K562 (cell line): Measurements from ENCODE around the gene C17orf50.

ENCODE experiments used
- CEBPB ChIP-seq: fragments of 450-650 bp; IDR thresholded peaks from 2 replicates; pipeline ENCODE4 v1.6.1; 2016; ENCODE audit warnings: missing genetic modification characterization, missing compliant biosample characterization
- CHD2 ChIP-seq: IDR thresholded peaks from 2 replicates; pipeline ENCODE4 v1.6.1; 2011; ENCODE audit warnings: low read depth, low read length
- GTF2F1 ChIP-seq: IDR thresholded peaks from 2 replicates; pipeline ENCODE4 v1.6.1; 2011; ENCODE audit warnings: low read depth, low read length, improper control_type of control experiment
- HNRNPLL ChIP-seq: fragments of 200-400 bp; formaldehyde crosslinking; IDR thresholded peaks from 2 replicates; pipeline ENCODE4 v1.6.1; 2017; ENCODE audit warnings: low read length, low read depth, mild to moderate bottlenecking; ENCODE audit not compliant: poor library complexity, severe bottlenecking
- JUN ChIP-seq, 2 experiments: sonication (generic) in 1 of 2; formaldehyde crosslinking in 1 of 2; IDR thresholded peaks; 2 replicates each; pipeline versions ENCODE4 v1.6.1 to v1.8.0; 2012 to 2022; ENCODE audit warnings: borderline replicate concordance in 2 of 2, mild to moderate bottlenecking in 2 of 2, improper control_type of control experiment in 1 of 2, low read depth in 1 of 2, low read length in 1 of 2, missing genetic modification reagents in 1 of 2
- NUFIP1 ChIP-seq: fragments of 450-650 bp; IDR thresholded peaks from 2 replicates; pipeline ENCODE4 v1.6.1; 2018; ENCODE audit not compliant: partially characterized antibody
- POLR2AphosphoS2 ChIP-seq: IDR thresholded peaks from 2 replicates; pipeline ENCODE4 v1.6.1; 2012; ENCODE audit warnings: low read length, improper control_type of control experiment
- SETDB1 ChIP-seq: IDR thresholded peaks from one replicate; pipeline ENCODE4 v1.6.1; 2012; ENCODE audit warnings: low read length, control low read depth, inconsistent platforms
- SMAD3 ChIP-seq: fragments of 450-650 bp; formaldehyde crosslinking; conservative IDR thresholded peaks from 2 replicates; pipeline ENCODE4 v1.4.0; 2020; ENCODE audit warnings: mild to moderate bottlenecking
- TAF1 ChIP-seq: IDR thresholded peaks from 2 replicates; pipeline ENCODE4 v1.6.1; 2011; ENCODE audit warnings: mild to moderate bottlenecking, low read length, moderate library complexity; ENCODE audit not compliant: insufficient read depth, control insufficient read depth, severe bottlenecking; ENCODE audit errors: extremely low read depth
- ZBTB8A ChIP-seq: fragments of 450-650 bp; IDR thresholded peaks from 2 replicates; pipeline ENCODE4 v1.6.1; 2018; ENCODE audit warnings: mild to moderate bottlenecking, moderate library complexity; ENCODE audit not compliant: partially characterized antibody
- TF ChIP-seq, protein P1 (sequence below): fragments of 450-650 bp; IDR thresholded peaks from 2 replicates; pipeline ENCODE4 v1.6.1; 2017; ENCODE audit warnings: antibody characterized with exemption, mild to moderate bottlenecking
- TF ChIP-seq, protein P2 (sequence below): sonication (generic); formaldehyde crosslinking; IDR thresholded peaks from 2 replicates; pipeline ENCODE4 v1.8.1; 2022; ENCODE audit warnings: missing genetic modification reagents
- TF ChIP-seq, protein P3 (sequence below), 3 experiments: IDR thresholded peaks in 2 of 3; conservative IDR thresholded peaks in 1 of 3; 2 replicates each; pipeline ENCODE4 v1.5.1; 2011 to 2012; ENCODE audit warnings: low read length in 3 of 3, mild to moderate bottlenecking in 3 of 3, control low read depth in 2 of 3, improper control_type of control experiment in 1 of 3, inconsistent platforms in 1 of 3, low read depth in 1 of 3, mixed read lengths in 1 of 3, moderate library complexity in 1 of 3; ENCODE audit not compliant: insufficient read depth in 2 of 3

- no peak for TF ChIP-seq SMAD3 (CRISPR knock-in tag)
- TF ChIP-seq JUN (IDR thresholded peaks at IDR 0.05; ENCODE audit: borderline replicate concordance, low read depth, low read length), result no peak
- no peak for TF ChIP-seq JUN (CRISPR knock-in tag; IDR thresholded peaks at IDR 0.05; ENCODE audit: borderline replicate concordance)
- TF ChIP-seq, protein P1, sequence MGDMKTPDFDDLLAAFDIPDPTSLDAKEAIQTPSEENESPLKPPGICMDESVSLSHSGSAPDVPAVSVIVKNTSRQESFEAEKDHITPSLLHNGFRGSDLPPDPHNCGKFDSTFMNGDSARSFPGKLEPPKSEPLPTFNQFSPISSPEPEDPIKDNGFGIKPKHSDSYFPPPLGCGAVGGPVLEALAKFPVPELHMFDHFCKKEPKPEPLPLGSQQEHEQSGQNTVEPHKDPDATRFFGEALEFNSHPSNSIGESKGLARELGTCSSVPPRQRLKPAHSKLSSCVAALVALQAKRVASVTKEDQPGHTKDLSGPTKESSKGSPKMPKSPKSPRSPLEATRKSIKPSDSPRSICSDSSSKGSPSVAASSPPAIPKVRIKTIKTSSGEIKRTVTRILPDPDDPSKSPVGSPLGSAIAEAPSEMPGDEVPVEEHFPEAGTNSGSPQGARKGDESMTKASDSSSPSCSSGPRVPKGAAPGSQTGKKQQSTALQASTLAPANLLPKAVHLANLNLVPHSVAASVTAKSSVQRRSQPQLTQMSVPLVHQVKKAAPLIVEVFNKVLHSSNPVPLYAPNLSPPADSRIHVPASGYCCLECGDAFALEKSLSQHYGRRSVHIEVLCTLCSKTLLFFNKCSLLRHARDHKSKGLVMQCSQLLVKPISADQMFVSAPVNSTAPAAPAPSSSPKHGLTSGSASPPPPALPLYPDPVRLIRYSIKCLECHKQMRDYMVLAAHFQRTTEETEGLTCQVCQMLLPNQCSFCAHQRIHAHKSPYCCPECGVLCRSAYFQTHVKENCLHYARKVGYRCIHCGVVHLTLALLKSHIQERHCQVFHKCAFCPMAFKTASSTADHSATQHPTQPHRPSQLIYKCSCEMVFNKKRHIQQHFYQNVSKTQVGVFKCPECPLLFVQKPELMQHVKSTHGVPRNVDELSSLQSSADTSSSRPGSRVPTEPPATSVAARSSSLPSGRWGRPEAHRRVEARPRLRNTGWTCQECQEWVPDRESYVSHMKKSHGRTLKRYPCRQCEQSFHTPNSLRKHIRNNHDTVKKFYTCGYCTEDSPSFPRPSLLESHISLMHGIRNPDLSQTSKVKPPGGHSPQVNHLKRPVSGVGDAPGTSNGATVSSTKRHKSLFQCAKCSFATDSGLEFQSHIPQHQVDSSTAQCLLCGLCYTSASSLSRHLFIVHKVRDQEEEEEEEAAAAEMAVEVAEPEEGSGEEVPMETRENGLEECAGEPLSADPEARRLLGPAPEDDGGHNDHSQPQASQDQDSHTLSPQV, result no peak
- TF ChIP-seq GTF2F1, result no peak
- TF ChIP-seq SETDB1, result no peak
- no peak for TF ChIP-seq POLR2AphosphoS2
- TF ChIP-seq CHD2, result no peak
- TF ChIP-seq NUFIP1, result no peak
- no peak for TF ChIP-seq ZBTB8A
- TF ChIP-seq, protein P2, sequence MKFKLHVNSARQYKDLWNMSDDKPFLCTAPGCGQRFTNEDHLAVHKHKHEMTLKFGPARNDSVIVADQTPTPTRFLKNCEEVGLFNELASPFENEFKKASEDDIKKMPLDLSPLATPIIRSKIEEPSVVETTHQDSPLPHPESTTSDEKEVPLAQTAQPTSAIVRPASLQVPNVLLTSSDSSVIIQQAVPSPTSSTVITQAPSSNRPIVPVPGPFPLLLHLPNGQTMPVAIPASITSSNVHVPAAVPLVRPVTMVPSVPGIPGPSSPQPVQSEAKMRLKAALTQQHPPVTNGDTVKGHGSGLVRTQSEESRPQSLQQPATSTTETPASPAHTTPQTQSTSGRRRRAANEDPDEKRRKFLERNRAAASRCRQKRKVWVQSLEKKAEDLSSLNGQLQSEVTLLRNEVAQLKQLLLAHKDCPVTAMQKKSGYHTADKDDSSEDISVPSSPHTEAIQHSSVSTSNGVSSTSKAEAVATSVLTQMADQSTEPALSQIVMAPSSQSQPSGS, result no peak
- TF ChIP-seq TAF1, result no peak
- no peak for TF ChIP-seq HNRNPLL
- TF ChIP-seq, protein P3, sequence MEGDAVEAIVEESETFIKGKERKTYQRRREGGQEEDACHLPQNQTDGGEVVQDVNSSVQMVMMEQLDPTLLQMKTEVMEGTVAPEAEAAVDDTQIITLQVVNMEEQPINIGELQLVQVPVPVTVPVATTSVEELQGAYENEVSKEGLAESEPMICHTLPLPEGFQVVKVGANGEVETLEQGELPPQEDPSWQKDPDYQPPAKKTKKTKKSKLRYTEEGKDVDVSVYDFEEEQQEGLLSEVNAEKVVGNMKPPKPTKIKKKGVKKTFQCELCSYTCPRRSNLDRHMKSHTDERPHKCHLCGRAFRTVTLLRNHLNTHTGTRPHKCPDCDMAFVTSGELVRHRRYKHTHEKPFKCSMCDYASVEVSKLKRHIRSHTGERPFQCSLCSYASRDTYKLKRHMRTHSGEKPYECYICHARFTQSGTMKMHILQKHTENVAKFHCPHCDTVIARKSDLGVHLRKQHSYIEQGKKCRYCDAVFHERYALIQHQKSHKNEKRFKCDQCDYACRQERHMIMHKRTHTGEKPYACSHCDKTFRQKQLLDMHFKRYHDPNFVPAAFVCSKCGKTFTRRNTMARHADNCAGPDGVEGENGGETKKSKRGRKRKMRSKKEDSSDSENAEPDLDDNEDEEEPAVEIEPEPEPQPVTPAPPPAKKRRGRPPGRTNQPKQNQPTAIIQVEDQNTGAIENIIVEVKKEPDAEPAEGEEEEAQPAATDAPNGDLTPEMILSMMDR (IDR thresholded peaks at IDR 0.05 in 2 of 3, conservative IDR thresholded peaks at IDR 0.05 in 1 of 3; ENCODE audit: insufficient read depth in 2 of 3, low read depth in 1 of 3, low read length in 3 of 3), result no peak
- no peak for TF ChIP-seq CEBPB (tag)
Observed at GRCh38 chr17:35745246-35745645, 15.4 kb upstream of the C17orf50 start.
